Mucosa of stomach (tissue), 1 donor: ENCODE measurements around the gene TCF7L2.

ENCODE experiments used
- H3K27me3 ChIP-seq: one replicate; pipeline ENCODE4 v1.7.0; 2013; ENCODE audit warnings: mild to moderate bottlenecking, low read length; ENCODE audit not compliant: control insufficient read depth, insufficient read depth
- H3K36me3 ChIP-seq: one replicate; pipeline ENCODE4 v1.7.0; 2013; ENCODE audit warnings: low read length; ENCODE audit not compliant: control insufficient read depth, insufficient read depth
- H3K4me1 ChIP-seq: one replicate; pipeline ENCODE4 v1.7.0; 2013; ENCODE audit warnings: mild to moderate bottlenecking, low read length; ENCODE audit not compliant: control insufficient read depth, insufficient read depth
- H3K4me3 ChIP-seq: one replicate; pipeline ENCODE4 v1.7.0; 2013; ENCODE audit warnings: low read length
- H3K9ac ChIP-seq: one replicate; pipeline ENCODE4 v1.7.0; 2013; ENCODE audit warnings: mild to moderate bottlenecking, low read length, moderate library complexity
- H3K9me3 ChIP-seq: one replicate; pipeline ENCODE4 v1.7.0; 2013; ENCODE audit warnings: mild to moderate bottlenecking, low read length, moderate library complexity; ENCODE audit not compliant: control insufficient read depth
- donor health status: Pancreatic carcinoma.

The TCF7L2 gene

DNA sequence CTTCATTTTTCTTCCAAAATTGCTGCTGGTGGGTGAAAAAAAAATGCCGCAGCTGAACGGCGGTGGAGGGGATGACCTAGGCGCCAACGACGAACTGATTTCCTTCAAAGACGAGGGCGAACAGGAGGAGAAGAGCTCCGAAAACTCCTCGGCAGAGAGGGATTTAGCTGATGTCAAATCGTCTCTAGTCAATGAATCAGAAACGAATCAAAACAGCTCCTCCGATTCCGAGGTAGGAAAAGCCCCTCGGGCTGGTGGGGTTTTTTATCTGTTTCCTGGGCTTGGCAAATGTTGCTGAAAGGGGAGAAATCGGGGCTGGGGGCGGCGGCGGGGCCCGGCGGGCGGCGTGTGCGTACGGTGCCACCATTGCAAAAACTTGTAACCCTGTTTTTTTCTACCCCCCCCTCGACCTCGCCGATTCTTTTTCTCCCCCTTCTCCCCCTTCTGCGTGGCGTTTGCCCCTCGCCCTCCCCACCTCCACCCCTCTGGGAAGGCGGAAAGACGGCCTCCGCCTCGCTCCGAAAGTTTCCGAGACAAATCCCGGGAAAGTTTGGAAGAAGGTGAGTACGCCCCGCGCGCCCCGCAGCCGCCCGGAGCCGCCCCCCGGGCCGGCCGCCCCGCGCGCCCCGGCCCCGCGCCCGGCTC is 789 bp downstream of the TCF7L2 start:
- H3K9me3 ChIP-seq: no peaks in the 10 kb centered on the region
- no peaks in the 10 kb centered on the region for H3K27me3 ChIP-seq
- H3K9ac ChIP-seq: peak overlapping the region; percentile 96
- H3K36me3 ChIP-seq: no peaks in the 10 kb centered on the region
- peaks cover 39% of the 10 kb centered on the region for H3K4me1 ChIP-seq
- H3K4me3 ChIP-seq: peak overlapping the region; percentile 75

GRCh38 chr10:112951359-112952281 is 1.6 kb downstream of the TCF7L2 start:
- Histone ChIP-seq H3K9ac (peak overlapping the region; percentile 99), H3K36me3 (no peaks in the 10 kb centered on the region), H3K4me1 (peaks cover 37% of the 10 kb centered on the region), H3K9me3 (no peaks in the 10 kb centered on the region), H3K27me3 (no peaks in the 10 kb centered on the region), H3K4me3 (peak overlapping the region; percentile 99)

DNA sequence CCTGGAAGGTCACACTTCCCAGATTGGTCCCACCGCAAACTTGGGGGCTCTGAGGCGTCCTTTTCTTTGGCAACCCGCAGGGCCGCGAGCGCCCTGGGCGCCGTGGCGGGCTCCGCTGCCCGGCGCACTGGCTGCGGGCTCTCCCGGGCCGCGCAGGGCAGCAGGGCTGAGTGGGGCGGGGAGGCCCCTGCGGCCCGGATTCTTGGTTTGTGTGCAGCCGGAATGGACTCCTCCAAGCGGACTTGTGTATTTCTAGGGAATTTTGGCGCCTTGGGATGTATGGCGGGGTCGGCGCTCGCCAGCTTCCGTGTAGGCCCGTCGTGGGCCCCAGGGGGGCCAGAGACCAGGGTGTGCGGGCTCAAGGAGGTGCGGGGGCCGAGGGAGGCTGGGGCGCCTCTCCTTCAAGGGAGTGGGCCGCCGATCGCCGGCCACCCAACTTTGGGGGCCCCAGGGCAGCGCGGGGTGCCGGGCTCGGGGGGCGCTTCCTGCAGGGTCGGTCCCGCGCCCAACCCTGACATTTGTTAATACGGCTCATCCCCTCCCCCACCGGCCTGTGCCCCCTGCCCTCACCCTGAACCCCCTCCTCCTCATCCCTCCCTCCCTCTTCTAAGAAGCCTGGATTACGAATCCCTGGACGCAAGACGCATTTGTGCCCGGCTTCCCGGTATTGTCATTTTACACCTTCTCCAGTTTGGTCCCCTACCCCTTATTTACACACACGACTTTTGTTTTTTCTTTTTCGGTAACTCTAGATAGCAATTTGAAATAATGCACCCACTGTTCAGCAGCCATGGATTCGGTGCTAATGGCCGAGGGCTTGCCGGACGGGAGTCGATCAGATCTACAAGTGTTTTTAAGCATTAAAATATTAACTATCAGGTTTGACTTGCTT is 2.5 kb downstream of the TCF7L2 start:
- peak overlapping the region; percentile 99 for H3K4me3 ChIP-seq
- H3K9ac ChIP-seq: peak overlapping the region; percentile 99
- peaks cover 41% of the 10 kb centered on the region for H3K4me1 ChIP-seq
- H3K36me3 ChIP-seq: no peaks in the 10 kb centered on the region
- no peaks in the 10 kb centered on the region for H3K9me3 ChIP-seq
- no peaks in the 10 kb centered on the region for H3K27me3 ChIP-seq

DNA sequence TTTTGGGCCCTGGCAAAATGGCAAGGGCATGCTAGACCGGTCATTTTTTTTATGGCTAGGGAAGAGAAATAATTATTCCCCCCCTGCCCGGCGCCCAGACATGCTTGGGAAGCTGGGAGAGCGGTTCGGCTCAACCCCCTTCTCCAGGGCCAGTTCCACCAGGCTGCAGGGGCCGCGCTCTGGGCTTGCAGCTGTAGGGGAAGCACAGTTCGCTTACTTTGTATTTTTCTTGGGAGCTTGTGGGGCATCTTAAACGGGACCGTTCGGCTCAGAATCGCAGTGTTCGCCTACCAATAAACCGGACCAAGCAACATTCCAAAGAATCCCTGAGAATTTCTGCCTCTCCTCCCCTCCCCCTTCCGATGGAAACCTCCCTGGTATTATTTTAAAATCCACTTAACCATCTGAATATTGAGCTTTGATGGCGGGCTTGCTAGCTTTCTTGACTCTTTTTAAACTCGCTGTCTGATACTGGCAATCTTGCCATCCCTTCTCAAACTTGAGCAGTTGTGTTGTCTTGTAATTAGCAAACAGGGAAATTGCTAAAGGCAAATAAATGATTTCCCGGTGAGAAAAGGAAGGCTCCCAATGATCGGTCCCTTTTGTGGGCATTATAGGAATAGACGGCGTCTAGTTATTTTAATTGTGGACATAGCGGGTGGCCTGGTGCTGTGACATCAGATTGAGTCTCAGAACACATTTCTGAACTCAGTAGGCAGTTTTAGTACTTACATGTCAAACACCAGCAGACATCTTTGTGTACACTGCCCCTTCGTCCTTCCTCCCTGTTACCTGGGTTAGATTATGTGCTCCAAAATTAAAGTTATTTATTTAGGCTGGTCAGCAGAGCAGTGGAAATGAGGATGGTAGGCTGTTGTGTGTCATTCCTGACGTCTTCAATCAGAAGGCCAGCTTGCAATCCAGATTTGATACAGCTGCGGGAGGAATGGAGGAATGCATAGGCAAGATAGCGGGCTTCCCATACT is 3.4 kb downstream of the TCF7L2 start:
- Histone ChIP-seq H3K4me1 (peaks cover 42% of the 10 kb centered on the region), H3K36me3 (no peaks in the 10 kb centered on the region), H3K9ac (peak overlapping the region; percentile 99), H3K4me3 (peak overlapping the region; percentile 99), H3K9me3 (no peaks in the 10 kb centered on the region), H3K27me3 (no peaks in the 10 kb centered on the region)

DNA sequence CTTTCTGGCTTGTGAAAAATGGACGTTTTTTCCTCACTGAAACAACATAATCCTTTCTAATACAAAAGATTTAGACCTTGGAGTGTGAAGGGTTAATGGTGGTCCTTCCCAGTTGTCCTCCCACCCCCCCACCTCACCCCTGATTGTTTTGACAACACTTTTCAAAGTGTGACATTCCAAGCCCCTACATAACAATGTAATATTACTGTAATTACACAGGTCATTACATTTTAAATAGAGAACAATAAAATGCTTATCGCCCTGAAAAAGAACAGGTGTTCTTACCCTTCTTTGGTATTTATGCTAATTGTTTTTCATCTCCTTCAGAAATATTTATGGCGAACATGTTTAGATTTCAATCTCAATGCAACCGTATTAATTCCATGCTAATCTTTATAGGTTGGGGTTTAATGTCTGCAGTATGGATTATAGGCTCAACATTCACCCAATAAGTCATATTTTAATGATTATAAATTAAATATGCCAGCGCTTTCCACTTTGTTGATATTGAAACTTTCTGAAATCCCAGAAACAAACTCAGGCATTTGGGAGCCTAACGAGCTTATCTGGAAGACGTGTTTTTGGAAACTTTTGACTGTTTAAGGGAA is 5.0 kb downstream of the TCF7L2 start:
- Histone ChIP-seq H3K4me1 (peaks cover 55% of the 10 kb centered on the region), H3K9ac (peak overlapping the region; percentile 99), H3K36me3 (no peaks in the 10 kb centered on the region), H3K9me3 (no peaks in the 10 kb centered on the region), H3K27me3 (no peaks in the 10 kb centered on the region), H3K4me3 (peak overlapping the region; percentile 14)

DNA sequence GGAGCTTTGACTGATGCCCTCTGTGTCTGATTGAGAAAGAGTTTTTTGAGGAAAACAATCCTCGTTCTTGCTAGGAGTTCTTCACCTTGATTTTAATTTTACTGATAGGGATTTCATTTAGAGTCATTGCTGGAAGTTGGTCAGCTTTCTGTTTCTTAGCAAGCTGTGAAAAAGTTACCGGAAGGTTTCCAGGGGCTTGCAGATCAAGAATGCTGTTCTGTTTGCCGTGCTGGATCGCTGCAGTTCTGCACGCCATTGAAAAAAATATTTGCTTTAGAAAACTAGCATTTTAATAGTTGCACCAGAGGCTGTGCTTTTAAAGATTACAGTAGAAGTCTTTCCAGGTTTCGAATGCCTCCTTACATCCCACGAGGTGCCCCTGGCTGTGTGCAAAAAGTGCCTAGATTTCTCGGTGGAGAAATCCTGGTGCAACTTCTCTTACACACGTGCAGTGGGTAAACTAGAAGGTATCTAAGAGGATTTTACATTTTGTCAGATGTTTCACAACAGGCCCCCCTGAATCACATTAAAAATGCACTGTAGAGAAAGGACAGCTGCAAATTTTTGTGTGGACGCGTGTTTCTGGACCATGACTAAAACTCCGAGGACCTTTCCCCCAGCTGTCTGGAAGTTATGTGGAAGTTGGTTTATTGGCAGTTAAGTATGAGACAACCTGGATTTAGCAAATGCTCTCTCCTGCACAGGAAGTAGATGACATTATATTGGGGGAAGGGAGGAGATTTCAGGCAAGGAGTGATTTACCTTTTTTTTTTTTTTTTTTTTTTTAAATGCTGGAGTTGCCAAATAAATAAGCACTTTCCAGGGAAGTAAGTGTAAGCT is 5.8 kb downstream of the TCF7L2 start:
- Histone ChIP-seq H3K4me1 (peaks cover 62% of the 10 kb centered on the region), H3K9me3 (no peaks in the 10 kb centered on the region), H3K27me3 (no peaks in the 10 kb centered on the region), H3K9ac (peak overlapping the region; percentile 99), H3K4me3 (peak overlapping the region; percentile 14), H3K36me3 (no peaks in the 10 kb centered on the region)

DNA sequence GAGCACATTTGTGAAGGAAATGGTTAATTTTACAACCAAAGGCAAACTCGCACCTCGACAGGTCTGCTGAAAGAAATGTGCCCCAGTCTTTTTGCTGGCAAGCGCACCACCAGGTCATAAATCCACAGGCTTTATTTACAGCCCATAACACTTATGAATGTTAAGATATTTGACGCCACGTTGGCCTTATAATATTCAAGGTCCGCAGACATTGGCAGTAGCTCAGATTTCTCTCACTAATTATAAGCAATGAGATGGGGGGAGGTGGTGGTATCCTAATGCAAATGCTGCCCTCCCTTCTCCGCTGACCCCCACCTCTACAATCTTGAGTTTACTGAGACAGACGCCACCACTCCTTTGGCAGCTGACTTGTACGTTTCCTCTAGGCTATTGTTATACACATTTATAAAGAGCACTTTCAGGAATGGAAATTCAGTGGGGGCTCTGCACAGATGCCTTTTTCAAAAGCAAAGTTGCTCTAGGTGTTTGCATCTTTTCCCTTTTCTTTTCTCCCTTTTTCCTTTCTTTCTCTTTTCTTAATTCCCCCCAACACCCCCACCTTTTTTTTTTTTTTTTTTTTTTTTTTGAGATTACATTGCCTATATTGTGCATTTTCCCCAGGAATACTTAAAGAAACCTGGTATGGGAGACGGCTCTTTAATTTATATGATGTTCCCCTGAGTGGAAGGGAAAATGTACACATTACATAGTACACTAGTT is 6.7 kb downstream of the TCF7L2 start:
- Histone ChIP-seq H3K4me3 (no peak overlapping the region), H3K4me1 (peaks cover 65% of the 10 kb centered on the region), H3K9ac (peak overlapping the region; percentile 26)

DNA sequence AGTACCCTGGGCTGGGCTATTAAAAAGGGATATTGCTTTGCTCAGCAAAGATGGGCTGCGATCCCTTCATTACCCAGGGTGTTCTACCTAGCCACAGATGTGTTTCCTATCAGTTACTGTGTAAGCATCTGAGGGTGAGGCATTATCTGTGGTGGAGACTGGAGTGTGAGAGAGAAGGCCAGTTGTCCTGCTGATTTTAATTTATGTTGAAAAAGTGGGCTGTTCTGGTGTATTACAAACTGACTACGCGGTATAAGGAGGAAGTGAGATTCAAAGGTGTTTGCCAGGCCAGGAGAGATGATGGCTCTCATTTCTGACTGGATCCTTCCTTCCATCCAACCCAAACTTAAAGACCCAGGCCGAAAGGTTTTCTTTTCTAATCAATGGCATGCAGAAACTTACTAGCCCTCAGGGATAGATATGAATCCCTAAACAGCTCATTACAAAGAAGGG is 7.6 kb downstream of the TCF7L2 start:
- no peak overlapping the region for H3K4me3 ChIP-seq
- H3K36me3 ChIP-seq: no peaks in the 10 kb centered on the region
- H3K9me3 ChIP-seq: no peaks in the 10 kb centered on the region
- no peak overlapping the region for H3K9ac ChIP-seq
- no peaks in the 10 kb centered on the region for H3K27me3 ChIP-seq
- peaks cover 65% of the 10 kb centered on the region for H3K4me1 ChIP-seq

More for the DNA sequence above, 6.7 kb downstream of the TCF7L2 start:
- no peaks in the 10 kb centered on the region for H3K9me3 ChIP-seq
- H3K36me3 ChIP-seq: no peaks in the 10 kb centered on the region
- H3K27me3 ChIP-seq: no peaks in the 10 kb centered on the region

DNA sequence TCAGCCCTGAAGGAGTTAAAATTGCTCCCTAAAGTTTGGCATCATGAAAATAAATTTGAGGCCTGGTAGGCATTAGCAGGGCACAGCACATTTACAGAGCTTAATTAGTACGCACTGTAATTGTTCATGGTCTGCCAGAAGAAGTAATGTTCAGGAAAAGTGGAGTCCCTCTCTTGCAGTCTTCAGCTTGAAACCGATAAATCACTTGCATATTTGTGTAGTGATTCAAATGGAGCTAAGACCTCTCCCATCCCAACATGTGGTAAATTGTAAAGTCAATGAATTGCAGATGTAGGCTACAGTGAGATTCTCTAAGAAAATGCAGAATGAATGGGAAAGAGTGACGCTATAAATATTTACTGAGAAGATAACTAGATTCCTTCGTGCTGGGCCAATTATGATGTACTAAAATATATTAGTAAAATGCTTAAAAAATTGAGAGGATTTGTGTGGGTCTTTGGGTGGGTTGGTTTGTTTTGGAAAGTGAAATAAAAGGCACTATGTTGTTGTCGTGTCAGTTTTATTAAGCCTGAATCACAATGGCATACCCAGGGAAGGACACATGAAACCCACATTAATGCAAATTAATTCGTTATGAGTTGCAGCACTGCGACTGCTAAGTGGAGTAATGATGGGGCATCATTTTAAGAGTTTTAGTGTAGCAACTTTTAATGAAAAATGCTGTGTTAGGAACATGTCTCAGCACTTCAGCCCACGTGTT is 8.4 kb downstream of the TCF7L2 start:
- no peak overlapping the region for H3K9ac ChIP-seq
- no peaks in the 10 kb centered on the region for H3K36me3 ChIP-seq
- no peak overlapping the region for H3K4me3 ChIP-seq
- peaks cover 65% of the 10 kb centered on the region for H3K4me1 ChIP-seq
- H3K9me3 ChIP-seq: no peaks in the 10 kb centered on the region
- H3K27me3 ChIP-seq: no peaks in the 10 kb centered on the region
